Panc1 (cell line): ENCODE results near the gene MAIP1.

Experiments used
- CTCF ChIP-seq: fragments of 450-650 bp; IDR thresholded peaks from 2 replicates; pipeline ENCODE4 v1.5.1; 2017; ENCODE audit warnings: mild to moderate bottlenecking
- POLR2AphosphoS5 ChIP-seq: IDR thresholded peaks from 2 replicates; pipeline ENCODE4 v1.6.1; 2012; ENCODE audit warnings: mild to moderate bottlenecking, low read depth, low read length, moderate library complexity

- no peak for TF ChIP-seq POLR2AphosphoS5
- TF ChIP-seq CTCF = no peak
These were observed 57.0 kb downstream of the MAIP1 start for GRCh38 chr2:200012401-200012800.
